GM13977 (cell line): ENCODE data around the gene IFNG-AS1.

ENCODE experiments used
- DNase-seq: peaks from one replicate; pipeline ENCODE4 v3.0.0; 2012; ENCODE audit warnings: low spot score
- in situ Hi-C: fragments of 300-500 bp; cut with MboI; formaldehyde crosslinking; loops from one replicate; pipeline ENCODE4 v1.12.0; 2022; ENCODE audit warnings: low sequenced_read_pairs, low pct_unique_long_range_greater_than_20kb, mixed read lengths, inconsistent platforms; ENCODE audit not compliant: unreplicated experiment
- TF ChIP-seq, protein P1 (sequence below): IDR thresholded peaks from 2 replicates; pipeline ENCODE4 v1.5.1; 2012; ENCODE audit warnings: mild to moderate bottlenecking, control low read depth; ENCODE audit not compliant: insufficient read depth; ENCODE audit errors: extremely low read depth, missing control alignments

The IFNG-AS1 gene

DNA sequence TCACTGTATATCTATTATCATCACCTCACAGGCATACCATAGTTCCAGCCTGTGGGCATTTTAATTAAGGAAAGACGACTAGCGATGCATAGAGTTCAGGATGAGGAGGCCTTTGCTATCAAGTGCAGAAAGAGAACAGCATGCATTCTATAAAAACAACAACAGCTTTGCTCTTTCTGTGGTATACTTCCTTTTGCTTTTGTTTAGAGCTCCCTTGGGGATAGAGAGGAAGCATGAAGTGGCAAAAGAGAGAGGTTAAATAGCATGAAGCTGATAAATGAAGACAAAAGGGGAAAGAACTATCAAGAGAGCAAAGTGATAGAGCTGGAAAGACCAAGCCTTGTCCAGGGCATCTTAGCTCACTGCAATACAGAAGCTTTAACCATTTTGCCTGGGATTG is 23.5 kb downstream of the IFNG-AS1 start:
- TF ChIP-seq, protein P1, sequence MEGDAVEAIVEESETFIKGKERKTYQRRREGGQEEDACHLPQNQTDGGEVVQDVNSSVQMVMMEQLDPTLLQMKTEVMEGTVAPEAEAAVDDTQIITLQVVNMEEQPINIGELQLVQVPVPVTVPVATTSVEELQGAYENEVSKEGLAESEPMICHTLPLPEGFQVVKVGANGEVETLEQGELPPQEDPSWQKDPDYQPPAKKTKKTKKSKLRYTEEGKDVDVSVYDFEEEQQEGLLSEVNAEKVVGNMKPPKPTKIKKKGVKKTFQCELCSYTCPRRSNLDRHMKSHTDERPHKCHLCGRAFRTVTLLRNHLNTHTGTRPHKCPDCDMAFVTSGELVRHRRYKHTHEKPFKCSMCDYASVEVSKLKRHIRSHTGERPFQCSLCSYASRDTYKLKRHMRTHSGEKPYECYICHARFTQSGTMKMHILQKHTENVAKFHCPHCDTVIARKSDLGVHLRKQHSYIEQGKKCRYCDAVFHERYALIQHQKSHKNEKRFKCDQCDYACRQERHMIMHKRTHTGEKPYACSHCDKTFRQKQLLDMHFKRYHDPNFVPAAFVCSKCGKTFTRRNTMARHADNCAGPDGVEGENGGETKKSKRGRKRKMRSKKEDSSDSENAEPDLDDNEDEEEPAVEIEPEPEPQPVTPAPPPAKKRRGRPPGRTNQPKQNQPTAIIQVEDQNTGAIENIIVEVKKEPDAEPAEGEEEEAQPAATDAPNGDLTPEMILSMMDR = no peak
- in situ Hi-C loops = no loop called here
- no peak for DNase-seq

DNA sequence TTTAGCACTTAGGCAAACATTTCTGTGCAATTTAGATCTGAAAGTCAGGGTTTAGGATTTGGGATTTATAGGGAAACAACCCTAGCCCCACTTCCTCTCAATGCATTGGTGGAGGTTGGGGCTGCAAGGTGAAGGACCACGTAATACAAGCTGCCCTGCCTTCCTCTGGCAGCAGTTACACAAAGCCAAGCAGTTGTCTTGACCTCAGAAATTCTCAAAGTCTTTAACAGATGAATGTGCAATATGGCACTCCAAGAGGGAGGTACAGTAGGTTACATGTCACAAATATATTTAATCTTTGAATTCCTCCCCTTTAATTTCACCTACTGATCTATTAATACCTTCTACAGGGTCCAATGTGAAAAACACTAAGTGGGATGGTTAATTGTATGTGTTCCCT is 23.9 kb downstream of the IFNG-AS1 start:
- in situ Hi-C loops = no loop called here
- TF ChIP-seq, protein P1 = no peak
- no peak for DNase-seq

DNA sequence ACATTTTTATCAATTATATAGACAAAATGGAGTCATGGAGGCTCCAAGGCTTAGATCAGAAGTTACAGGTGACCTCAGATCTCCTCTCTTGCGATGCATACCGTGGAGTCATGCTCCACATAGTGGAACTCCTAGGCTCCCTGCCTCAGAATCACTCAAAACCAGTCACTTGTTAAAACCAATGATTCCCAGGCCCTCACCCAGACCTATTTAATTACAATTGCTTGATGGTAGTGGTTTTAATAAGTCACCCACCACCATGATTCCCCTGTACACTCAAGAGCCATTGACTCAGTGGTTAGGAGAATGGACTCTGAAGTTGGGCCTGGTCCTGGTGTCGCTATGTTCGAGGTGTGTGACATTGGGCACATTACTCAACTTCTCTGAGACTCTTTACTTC is 26.9 kb downstream of the IFNG-AS1 start:
- in situ Hi-C loops = no loop called here
- TF ChIP-seq, protein P1 = no peak

DNA sequence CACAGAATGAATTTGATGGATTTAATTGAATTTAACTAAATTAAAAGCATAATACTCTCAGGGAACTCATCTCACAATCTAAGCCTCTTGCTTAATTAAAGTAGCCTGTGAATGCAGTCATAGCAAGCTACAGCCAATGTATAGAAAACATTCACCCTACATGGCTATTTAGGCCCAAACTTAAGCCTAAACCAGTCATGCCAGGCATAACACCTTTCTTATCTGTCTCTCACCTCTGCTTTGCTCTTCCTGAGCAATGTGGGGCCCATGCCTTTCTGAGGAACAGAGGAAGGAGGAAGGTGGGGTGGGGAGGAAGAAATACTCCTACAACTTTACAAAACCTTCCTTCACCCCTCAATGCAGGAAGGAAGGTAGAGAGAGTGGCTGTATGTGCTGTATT is 29.1 kb downstream of the IFNG-AS1 start:
- TF ChIP-seq, protein P1 = no peak
- no peak for DNase-seq
- in situ Hi-C loops = no loop called here

More for the DNA sequence above, 26.9 kb downstream of the IFNG-AS1 start:
- no peak for DNase-seq

DNA sequence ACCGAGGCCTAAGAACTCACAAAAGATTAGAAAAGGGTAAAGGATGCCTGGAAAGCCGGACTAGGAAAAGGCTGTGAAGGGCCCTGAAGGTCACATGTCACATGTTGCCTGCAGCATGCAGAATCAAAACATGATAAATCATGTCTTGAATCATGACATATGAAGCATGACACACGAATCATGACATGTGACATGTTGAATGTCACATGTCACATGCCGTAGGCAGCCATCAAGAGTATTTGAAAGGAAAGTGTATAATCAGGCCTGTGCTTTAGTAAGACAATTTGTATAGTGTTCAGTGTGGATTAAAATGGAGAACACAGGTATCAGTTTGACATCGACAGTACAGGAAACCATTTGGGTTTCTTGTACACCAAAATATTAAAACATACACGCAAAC is 30.8 kb downstream of the IFNG-AS1 start:
- TF ChIP-seq, protein P1 = no peak
- no peak for DNase-seq
- in situ Hi-C loops = no loop called here

DNA sequence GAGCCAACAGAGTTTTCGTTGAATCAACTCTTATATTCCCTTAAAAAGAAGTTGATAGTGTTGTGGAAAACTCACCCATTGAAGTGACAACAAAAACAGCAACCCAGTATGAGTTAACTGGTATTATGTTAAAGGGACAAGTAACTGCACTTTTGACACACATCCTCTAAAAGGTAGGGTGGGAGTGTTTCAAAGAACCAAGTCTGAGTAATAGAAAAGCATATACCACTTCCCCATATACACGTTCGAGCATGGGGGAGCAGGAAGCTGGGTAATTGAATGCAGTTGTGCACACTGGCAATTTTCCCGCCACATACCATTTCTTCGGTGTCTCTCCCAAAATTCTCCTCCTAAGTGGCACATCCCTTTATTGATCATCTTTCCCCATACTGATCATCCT is 31.5 kb downstream of the IFNG-AS1 start:
- in situ Hi-C loops = no loop called here
- DNase-seq = no peak
- TF ChIP-seq, protein P1 = no peak

DNA sequence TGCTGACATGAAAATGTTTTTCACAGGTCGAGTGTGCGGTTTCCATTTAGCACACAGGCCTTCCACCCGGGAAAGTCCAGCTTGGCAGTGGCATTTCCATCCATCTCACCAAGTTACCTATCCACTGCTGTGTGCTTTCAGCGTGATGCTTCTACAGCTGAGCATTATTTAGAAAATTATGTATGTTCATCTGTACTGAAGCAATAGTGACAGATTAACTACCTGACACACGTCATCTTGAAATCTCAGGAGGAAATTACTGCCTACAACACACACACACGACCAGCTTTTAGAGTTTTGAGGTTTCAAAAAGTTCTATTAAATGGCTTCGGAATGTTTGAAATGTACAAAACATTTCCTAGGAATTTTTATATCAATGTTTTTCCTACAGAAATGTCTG is 39.4 kb downstream of the IFNG-AS1 start:
- in situ Hi-C loops = loop anchor here (25.0 kb wide), 1 partner anchor 284 kb away; no protein-coding TSS in a partner anchor
- DNase-seq = no peak
- TF ChIP-seq, protein P1 = no peak
